HuH-7 (cell line): Measurements from ENCODE around the gene DEPDC1.

Experiments
- DNase-seq: peaks from one replicate; pipeline ENCODE4 v3.0.0; 2011; ENCODE audit warnings: low spot score

The DEPDC1 gene

GRCh38 chr1:68473060-68473459 is 23.8 kb downstream of the DEPDC1 start:
- DNase-seq, result no peak

- DNase-seq, result no peak
Observed at GRCh38 chr1:68470388-68470970, 26.4 kb downstream of the DEPDC1 start.

GRCh38 chr1:68464891-68465290 is 32.0 kb downstream of the DEPDC1 start:
- no peak for DNase-seq

GRCh38 chr1:68460935-68461334 is 35.9 kb downstream of the DEPDC1 start:
- no peak for DNase-seq

GRCh38 chr1:68459796-68460195 is 37.1 kb downstream of the DEPDC1 start:
- DNase-seq, result no peak

GRCh38 chr1:68459091-68459490 is 37.8 kb downstream of the DEPDC1 start:
- no peak for DNase-seq

GRCh38 chr1:68456202-68456601 is 40.7 kb downstream of the DEPDC1 start:
- DNase-seq, result no peak

- no peak for DNase-seq
Observed at GRCh38 chr1:68454534-68454933, 42.3 kb downstream of the DEPDC1 start.

- DNase-seq, result no peak
Observed at GRCh38 chr1:68453060-68453670, 43.7 kb downstream of the DEPDC1 start.

- DNase-seq, result no peak
Observed at GRCh38 chr1:68449901-68450300, 47.0 kb downstream of the DEPDC1 start, which contains the start of gene RPE65. Gene RPE65, minus strand, starts transcription at chr1:68449954. Its CDS starts 49 bp downstream, at chr1:68449905.

- no peak for DNase-seq
Observed at GRCh38 chr1:68448365-68448764, 48.5 kb downstream of the DEPDC1 start.

GRCh38 chr1:68445709-68446108 is 51.2 kb downstream of the DEPDC1 start:
- DNase-seq, result no peak

GRCh38 chr1:68442822-68443556 is 53.9 kb downstream of the DEPDC1 start:
- DNase-seq, result peak; percentile 26

GRCh38 chr1:68442006-68442405 is 54.9 kb downstream of the DEPDC1 start:
- DNase-seq, result no peak

- DNase-seq, result no peak
Observed at GRCh38 chr1:68438310-68438709, 58.6 kb downstream of the DEPDC1 start.

GRCh38 chr1:68433395-68433794 is 63.5 kb downstream of the DEPDC1 start:
- DNase-seq, result no peak

- DNase-seq, result no peak
Observed at GRCh38 chr1:68431076-68431475, 65.8 kb downstream of the DEPDC1 start.

- no peak for DNase-seq
Observed at GRCh38 chr1:68429233-68429808, 67.6 kb downstream of the DEPDC1 start.

GRCh38 chr1:68426594-68426993 is 70.3 kb downstream of the DEPDC1 start:
- DNase-seq, result no peak
